SH-SY5Y (cell line): ENCODE measurements around the gene RALBP1.

Experiments
- GATA2 ChIP-seq: IDR thresholded peaks from 2 replicates; pipeline ENCODE4 v1.6.1; 2011; ENCODE audit warnings: mild to moderate bottlenecking, low read depth, low read length
- GATA3 ChIP-seq: IDR thresholded peaks from 2 replicates; pipeline ENCODE4 v1.6.1; 2011; ENCODE audit warnings: low read depth, mild to moderate bottlenecking, low read length, moderate library complexity

GRCh38 chr18:9508446-9509025, 33.2 kb downstream of the RALBP1 start:
- TF ChIP-seq GATA2 (no peak), GATA3 (no peak)
